Esophagus squamous epithelium (tissue), 4 donors: ENCODE measurements around the gene TSNAX.

Experiments
- POLR2A ChIP-seq, 4 donors: fragments of 450-650 bp; IDR thresholded peaks; one replicate each; pipeline ENCODE4 v1.6.1; 2017; ENCODE audit warnings: antibody characterized with exemption in 4 of 4, mild to moderate bottlenecking in 4 of 4, moderate library complexity in 3 of 4
- TF ChIP-seq, protein P1 (sequence below), 6 experiments: fragments of 450-650 bp in 4 of 6; fragments of 200-600 bp in 2 of 6; sonication (generic) in 2 of 6; IDR thresholded peaks; one replicate each; pipeline ENCODE4 v1.5.1; 2016 to 2019; ENCODE audit warnings: antibody characterized with exemption in 6 of 6, mild to moderate bottlenecking in 4 of 6, moderate library complexity in 4 of 6

DNA sequence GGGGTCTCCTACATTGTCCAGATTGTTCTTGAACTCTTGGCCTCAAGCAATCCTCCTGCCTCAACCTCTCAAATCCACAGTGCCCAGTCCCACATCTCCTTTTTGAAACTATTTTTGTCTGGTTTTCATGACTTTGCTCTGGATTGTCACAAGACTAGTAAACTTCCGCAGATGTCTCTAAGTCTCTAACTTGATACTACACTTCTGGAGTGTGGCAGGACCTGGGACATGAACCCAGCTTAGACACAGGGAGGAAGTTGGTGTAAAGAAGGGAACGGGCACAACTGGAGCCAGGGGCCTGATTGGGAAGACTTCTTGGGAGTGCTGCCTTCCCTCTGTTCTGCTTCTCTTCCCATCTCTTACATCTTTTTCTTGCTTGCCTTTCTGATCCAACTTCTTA is 81.9 kb downstream of the TSNAX start:
- TF ChIP-seq, protein P1, sequence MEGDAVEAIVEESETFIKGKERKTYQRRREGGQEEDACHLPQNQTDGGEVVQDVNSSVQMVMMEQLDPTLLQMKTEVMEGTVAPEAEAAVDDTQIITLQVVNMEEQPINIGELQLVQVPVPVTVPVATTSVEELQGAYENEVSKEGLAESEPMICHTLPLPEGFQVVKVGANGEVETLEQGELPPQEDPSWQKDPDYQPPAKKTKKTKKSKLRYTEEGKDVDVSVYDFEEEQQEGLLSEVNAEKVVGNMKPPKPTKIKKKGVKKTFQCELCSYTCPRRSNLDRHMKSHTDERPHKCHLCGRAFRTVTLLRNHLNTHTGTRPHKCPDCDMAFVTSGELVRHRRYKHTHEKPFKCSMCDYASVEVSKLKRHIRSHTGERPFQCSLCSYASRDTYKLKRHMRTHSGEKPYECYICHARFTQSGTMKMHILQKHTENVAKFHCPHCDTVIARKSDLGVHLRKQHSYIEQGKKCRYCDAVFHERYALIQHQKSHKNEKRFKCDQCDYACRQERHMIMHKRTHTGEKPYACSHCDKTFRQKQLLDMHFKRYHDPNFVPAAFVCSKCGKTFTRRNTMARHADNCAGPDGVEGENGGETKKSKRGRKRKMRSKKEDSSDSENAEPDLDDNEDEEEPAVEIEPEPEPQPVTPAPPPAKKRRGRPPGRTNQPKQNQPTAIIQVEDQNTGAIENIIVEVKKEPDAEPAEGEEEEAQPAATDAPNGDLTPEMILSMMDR (IDR thresholded peaks at IDR 0.05), result no peak
- TF ChIP-seq POLR2A (IDR thresholded peaks at IDR 0.05), result no peak
